NK-92 (cell line): ENCODE measurements around the gene VIL1.

Experiments used
- DNase-seq: peaks from one replicate; lab custom pipeline; 2025; ENCODE audit not compliant: unreplicated experiment; lab: John Stamatoyannopoulos, UW

Gene VIL1

DNA sequence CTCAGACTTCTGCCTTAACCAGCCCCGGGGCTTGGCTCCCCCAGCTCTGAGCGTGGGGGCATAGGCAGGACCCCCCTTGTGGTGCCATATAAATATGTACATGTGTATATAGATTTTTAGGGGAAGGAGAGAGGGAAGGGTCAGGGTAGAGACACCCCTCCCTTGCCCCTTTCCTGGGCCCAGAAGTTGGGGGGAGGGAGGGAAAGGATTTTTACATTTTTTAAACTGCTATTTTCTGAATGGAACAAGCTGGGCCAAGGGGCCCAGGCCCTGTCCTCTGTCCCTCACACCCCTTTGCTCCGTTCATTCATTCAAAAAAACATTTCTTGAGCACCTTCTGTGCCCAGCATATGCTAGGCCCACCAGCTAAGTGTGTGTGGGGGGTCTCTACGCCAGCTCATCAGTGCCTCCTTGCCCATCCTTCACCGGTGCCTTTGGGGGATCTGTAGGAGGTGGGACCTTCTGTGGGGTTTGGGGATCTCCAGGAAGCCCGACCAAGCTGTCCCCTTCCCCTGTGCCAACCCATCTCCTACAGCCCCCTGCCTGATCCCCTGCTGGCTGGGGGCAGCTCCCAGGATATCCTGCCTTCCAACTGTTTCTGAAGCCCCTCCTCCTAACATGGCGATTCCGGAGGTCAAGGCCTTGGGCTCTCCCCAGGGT, 13.7 kb upstream of the VIL1 start:
- DNase-seq, result no peak

DNA sequence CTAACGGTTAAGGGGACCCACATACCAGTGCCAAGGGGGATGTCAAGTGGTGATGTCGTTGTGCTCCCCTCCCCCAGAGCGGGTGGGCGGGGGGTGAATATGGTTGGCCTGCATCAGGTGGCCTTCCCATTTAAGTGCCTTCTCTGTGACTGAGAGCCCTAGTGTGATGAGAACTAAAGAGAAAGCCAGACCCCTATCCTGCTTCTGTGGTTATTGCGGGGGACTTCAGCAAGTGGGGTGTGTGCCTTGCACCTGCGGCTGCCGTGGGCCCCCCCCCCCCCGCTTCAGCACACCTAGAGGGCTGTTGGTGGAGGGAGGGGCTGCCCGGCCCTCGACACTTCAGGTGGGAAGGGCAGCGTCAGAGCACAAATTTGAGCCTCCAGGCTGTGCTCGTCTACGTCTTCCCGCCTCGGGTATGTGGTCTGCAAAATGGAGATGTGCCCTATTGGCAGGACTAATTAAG, 13.1 kb upstream of the VIL1 start:
- DNase-seq, result no peak

DNA sequence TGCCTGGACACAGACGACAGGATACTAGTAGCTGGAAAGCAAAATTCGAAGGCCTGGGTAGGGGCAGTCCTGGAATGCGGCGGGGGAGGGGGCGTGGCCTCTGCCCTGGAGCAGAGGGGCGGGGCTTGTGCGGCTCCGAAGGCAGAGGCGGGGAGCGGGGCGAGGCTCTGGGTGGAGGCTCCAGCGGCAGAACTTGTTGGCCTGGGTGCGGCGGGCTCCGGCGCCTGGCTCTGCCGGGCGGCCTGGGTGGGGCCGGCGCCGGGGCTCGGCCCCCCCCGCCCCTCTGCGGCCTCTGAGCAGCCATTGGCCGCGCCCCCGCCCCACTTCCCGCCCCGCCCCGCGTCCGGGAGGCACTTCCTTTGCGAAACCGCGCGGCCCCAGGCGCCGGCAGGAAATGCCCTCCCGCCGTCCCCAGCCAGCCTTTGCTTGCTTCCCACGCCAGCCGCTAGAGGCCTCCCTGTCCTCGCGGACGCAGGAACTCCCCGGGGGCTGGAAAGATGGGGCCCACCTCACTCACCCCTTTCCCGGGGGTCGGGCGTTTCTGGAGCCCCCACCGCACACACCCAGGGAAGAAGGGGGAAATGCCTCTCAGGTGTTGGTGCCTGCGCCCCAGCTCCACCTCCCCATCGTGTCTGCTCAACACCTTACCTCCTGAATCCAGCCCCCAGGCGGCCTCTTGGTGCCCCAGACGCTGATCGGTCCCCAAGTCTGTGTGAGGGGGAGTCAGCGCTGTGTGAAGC, 12.5 kb upstream of the VIL1 start:
- DNase-seq, result peak; percentile 16

DNA sequence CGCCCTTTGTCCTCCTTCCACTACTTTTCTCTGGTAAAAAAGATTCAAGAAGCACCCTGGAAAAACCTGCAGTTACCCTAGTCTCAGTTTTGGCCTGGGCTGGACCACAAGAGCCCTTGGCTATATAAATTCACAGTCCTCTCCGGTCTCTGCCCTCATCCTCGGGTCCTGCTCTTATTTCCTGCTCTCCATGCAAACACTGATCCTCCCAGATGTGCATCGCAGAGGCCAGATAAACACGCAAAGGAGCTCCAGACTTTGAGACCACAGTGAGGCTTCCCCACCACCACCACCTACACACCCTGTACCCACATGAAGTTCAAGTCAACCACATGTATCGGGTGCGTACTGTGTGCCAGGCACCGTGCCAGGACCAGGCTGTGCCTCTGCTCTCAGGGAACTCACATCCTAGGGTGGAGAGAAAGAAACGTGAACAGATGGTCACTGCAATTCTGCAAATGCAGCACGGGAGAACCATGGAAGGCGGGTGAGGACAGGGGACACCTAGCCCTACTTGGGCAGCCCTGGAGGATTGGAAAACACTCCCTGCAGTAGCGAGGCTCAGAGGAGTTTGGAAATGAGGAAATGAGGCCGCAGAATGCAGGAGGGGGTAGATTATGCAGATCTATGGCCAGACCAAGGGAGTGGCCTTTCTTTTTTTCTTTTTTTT, 11.8 kb upstream of the VIL1 start:
- no peak for DNase-seq

DNA sequence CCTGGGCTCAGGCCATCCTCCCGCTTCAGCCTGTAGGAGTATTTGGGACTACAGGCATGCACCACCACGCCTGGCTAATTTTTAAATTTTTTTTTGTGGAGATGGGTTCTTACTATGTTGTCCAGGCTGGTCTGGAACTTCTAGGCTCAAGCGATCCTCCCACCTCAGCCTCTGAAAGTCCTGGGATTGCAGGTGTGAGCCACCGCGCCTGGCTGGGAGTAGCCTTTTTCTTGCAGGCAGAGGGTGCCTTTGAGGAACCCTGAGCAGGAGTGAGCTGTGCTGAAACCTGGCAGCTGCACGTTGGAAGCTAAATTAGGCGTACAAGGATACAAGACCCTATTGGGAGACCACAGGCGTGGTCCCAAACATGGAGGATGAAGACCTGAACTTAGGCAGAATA, 11.2 kb upstream of the VIL1 start:
- no peak for DNase-seq

DNA sequence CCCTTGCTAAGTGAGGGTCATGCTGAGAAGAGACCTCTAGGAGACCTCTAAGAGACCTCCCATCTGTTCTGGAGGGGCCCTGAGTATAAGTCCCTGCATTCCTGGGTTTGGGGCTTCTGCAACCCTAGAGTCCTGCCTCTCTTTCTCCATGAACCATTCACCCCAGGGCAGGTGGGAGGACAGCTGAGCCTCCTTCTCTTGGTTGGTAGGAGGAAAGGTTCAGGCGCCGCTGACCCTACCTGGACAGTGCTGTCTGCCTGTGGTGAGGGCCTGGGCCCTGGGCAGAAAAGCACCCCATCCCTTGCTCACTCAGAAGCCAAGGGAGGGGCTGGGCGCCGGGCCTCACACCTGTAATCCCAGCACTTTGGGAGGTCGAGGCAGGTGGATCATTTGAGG, 604 bp upstream of the VIL1 start:
- no peak for DNase-seq

DNA sequence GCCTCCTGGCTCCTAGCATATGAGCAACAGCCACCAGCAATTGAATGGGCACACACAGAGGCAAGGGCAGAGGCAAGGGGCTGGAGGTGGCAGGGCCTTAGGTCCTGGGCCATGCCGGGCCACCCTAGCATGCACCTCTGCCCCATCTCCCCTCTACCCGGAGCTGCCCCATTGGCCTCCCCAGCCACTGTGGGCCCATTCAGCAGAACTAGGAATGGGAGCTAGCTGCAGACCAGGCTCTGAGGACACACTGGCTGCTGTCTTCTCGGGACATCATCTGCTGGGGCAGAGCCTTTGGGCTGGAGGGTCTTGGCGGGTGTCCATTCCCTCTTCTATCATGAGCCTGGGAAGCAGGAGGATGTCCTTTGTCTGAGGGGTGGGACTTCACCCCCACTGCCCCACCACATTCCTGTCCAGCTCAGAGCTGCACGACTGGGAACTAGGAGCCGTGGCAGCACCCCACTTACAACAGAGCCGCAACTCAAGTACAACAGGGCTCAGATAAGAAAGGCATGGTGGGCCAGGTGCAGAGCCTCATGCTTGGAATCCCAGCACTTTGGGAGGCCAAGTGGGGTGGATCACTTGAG, 800 bp downstream of the VIL1 start:
- DNase-seq, result no peak

DNA sequence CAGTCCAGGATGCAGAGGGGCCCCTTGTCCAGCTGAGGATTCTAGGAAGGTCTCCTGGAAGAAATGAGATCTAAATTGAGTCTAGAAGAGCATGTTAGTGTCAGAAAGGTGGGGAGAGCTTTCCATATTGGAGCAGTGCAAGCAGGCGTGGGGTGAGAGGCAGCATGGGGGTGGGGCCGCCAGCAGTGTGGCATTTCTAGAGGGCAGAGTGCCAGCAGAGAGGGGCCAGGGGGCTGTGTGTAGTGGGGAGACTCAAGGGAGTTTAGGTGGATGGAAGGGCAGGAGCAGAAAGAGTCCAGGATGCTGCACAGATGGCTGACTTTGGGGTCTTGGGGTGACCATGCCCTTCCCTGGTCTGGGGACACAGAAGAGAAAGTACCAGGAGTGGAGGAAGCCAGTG, 2.1 kb downstream of the VIL1 start:
- no peak for DNase-seq

DNA sequence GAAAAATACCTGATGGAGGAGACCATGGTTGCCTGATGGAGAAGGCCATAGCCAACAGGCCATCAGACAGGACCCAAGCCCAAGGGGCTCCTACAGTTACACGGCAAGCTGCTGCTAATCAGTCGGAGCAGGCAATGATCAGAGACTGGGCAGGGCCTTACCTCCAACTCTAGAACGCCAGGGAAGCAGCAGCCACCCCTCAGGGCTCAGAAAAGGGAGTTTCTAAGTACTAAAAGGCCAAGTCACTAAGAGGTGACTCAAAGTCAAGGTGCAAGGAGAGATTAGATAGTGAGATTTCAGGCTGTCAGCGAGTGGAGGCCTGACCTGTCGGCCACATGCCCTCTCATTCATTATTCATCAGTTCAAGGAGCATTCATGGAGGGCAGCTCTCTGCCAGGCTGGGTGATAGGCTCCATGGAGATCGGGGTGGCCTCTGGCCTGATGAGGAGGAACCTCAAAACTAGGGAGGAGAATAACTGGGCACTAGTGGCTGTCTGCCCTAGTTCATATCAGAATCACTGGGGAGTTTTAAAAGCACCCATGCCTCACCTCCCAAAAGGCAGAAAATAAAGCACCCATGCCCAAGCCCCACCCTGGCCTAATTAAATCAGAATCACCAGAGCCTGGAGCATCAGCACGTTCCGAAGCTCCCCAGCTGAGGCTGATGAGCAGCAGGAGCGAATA, 3.6 kb downstream of the VIL1 start:
- no peak for DNase-seq

DNA sequence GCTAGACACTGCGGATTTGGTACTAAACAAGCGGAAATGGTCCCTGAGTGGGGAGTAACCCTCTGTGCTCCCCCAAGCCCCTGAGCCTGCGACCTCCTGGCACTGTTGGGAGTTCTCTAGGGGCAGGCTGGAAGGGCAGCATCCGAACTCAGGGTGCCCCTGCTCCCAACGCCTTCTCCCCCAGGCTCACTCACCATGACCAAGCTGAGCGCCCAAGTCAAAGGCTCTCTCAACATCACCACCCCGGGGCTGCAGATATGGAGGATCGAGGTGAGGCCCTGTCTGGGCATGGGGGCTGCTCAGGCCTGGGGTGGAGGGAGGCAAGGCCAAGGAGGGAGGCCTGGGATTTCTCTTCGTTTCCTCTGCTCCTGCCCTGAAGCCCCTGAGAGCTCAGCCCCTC, 4.7 kb downstream of the VIL1 start:
- no peak for DNase-seq

DNA sequence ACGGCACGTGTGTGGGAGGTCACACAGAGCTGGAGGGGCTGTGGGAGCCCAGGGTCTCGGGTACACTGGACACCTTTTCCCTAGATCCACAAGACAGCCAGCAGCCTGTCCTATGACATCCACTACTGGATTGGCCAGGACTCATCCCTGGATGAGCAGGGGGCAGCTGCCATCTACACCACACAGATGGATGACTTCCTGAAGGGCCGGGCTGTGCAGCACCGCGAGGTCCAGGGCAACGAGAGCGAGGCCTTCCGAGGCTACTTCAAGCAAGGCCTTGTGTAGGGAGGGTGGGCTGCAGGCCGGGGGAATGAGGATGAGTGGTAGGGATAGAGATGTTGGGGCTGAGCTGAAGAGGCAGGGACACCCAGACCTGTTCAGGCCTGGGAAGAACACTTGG, 6.6 kb downstream of the VIL1 start:
- no peak for DNase-seq

DNA sequence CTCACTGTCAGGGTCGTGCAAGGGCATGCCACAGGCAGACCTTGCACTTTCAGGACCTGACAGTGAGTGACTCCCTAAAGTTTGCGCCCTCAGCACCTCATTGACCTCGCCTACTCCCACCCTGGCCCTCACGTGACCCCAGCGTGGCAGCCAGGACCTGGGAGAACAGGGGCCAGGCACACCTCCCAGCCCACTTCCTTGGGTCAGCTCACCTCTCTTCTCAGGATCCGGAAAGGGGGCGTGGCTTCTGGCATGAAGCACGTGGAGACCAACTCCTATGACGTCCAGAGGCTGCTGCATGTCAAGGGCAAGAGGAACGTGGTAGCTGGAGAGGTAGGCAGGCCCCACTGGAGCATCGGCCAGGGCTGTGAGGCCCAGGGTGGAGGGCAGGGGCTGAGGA, 8.8 kb downstream of the VIL1 start:
- no peak for DNase-seq

DNA sequence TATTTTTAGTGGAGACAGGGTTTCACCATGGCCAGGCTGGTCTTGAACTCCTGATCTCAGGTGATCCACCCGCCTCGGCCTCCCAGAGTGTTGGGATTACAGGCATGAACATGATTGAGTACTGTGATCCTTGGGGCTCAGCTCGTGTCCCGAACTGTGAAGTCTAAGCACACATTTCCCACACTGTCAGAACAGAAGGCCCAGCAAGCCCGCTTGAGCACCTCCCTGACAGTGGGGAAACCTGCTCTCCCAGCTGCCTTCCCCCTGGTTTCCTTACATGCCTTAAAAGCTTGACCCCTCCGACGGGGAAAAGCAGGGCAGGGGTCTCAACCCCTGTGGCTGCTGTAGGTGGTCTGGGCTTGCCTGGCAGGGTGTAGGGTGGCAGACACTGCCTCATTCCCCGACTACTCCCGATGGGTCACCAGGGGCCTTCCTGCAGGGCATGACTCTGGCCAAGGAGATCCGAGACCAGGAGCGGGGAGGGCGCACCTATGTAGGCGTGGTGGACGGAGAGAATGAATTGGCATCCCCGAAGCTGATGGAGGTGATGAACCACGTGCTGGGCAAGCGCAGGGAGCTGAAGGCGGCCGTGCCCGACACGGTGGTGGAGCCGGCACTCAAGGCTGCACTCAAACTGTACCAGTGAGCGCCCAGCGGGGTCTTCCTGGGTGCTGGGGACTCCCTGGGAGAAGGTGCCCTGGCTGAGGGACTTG, 10.1 kb downstream of the VIL1 start:
- no peak for DNase-seq

DNA sequence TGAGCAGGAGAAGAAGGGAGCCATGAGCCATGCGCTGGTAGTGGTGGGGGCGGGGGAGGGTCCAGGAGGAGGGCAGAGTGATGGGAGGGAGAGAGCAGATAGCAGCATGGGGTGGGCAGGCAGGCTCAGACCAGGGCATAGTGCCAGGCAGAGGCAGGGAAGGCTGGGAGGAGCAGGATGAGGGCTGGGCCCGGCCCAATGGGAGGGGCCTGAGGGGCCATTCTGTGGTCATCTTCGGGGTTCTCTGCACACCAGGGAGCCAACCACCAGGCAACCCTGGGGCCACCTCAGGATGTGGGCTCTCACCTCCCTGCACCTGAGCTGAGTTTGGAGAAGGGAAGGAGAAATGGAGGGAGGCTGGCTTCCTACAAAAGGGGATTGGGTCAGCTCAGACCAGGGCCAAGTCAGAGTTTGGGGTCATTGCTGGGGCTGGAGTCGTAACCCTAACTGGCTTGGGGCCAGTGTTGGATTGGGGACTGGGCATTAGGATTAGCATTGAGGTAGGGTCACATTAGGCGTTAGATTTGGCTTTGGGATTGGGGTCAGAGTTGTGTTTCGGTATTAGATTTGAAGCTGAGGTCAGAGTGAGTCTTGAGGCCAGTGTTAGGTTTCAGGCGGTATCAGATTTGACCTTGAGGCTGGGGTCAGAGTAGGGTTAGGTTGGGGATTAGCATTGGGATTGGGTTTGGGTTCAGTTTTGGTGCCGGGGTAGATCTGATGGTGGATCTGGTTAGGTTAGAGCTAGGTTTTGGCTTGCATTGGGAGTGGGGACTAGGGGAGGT, 11.2 kb downstream of the VIL1 start:
- DNase-seq, result no peak

DNA sequence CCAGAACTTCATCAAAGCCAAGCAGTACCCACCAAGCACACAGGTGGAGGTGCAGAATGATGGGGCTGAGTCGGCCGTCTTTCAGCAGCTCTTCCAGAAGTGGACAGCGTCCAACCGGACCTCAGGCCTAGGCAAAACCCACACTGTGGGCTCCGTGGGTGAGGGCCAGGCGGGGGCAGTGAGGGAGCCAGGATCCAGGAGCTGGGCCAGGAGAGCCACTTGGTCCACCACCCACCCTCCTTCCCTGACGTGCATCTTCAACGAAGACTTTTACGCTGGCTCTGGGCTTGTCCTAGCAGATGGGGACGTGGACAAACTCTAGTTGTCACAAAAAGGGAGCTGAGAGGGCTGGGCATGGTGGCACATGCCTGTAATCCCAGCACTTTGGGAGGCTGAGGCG, 11.8 kb downstream of the VIL1 start:
- DNase-seq, result no peak

DNA sequence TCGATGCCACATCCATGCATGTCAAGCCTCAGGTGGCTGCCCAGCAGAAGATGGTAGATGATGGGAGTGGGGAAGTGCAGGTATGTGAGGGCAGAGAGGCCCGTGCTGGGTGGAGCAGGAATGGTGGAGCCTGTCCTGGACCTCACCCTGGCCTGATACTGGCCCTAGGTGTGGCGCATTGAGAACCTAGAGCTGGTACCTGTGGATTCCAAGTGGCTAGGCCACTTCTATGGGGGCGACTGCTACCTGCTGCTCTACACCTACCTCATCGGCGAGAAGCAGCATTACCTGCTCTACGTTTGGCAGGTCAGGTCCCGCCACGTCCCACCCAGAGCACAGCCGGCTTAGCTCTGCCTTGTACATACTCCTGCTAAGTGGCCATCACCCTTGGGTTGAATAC, 13.0 kb downstream of the VIL1 start:
- no peak for DNase-seq

DNA sequence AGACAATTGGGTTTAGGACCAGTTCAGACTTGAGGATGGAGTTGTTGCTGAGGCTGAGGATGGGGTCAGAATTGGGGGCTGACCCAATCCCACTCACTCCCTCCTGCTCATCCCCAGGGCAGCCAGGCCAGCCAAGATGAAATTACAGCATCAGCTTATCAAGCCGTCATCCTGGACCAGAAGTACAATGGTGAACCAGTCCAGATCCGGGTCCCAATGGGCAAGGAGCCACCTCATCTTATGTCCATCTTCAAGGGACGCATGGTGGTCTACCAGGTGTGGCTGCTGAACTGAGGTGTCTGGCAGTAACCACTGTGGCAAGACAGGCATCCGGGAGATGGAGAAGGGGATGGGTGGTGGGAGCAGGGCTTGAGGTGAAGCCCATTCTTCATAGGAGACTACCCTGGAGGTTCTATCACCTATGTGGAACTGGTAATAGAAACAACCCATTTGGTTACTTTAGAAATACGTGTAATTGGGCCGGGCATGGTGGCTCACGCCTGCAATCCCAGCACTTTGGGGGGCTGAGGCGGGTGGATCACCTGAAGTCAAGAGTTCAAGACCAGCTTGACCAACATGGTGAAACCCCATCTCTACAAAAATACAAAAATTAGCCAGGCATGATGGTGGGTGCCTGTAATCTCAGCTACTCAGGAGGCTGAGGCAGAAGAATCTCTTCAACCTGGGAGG, 13.9 kb downstream of the VIL1 start:
- no peak for DNase-seq

DNA sequence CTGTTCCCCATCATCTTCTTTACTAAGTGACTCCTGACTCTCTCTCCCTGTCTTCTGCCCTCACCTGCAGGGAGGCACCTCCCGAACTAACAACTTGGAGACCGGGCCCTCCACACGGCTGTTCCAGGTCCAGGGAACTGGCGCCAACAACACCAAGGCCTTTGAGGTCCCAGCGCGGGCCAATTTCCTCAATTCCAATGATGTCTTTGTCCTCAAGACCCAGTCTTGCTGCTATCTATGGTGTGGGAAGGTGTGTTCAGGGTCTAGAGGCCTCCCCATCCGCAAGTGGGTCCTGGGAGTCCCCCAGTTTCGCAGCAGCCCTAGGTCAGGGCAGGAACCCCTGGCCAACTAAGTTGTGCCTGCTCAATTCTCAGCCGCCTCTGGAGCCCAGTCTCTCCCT, 15.5 kb downstream of the VIL1 start:
- no peak for DNase-seq
